GM21423 (cell line): ENCODE data around the gene CRYGN.

Source experiments
- ATAC-seq: cut with Tn5 transposase; IDR thresholded peaks from one replicate; pipeline ENCODE4 v1.9.1; 2021; ENCODE audit warnings: mild to moderate bottlenecking, moderate library complexity; ENCODE audit not compliant: unreplicated experiment

Gene CRYGN

DNA sequence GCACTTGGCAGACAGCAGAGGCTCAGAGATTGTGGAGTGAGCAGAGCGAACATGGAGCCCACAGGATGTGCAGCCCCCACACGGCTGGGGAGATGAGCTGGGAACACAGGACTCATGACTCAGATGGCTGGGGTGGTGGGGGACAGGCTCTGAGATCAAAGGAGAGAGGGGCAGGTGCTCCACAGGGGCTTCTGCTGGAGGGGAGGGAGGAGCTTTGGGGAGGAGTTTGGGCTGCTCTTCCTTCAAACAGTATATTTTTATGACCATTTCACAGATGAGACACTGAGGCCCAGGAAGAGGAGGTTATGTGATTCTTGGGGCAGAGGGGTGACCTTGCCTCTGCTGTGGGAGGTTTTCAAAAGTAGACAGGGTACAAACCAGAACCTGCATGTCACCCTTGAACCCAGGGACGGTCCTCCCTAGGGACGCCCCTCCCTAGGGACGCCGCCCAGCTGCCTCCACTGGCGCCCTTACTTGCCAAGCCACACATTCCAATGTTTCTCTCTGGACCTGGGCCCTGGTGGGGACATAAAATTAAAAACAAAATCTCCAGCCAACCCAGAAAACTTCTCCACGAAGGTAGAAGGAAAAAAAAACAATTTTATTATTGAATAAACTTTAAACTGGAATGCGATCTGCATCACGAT is 981 bp upstream of the CRYGN start:
- no peak for ATAC-seq

DNA sequence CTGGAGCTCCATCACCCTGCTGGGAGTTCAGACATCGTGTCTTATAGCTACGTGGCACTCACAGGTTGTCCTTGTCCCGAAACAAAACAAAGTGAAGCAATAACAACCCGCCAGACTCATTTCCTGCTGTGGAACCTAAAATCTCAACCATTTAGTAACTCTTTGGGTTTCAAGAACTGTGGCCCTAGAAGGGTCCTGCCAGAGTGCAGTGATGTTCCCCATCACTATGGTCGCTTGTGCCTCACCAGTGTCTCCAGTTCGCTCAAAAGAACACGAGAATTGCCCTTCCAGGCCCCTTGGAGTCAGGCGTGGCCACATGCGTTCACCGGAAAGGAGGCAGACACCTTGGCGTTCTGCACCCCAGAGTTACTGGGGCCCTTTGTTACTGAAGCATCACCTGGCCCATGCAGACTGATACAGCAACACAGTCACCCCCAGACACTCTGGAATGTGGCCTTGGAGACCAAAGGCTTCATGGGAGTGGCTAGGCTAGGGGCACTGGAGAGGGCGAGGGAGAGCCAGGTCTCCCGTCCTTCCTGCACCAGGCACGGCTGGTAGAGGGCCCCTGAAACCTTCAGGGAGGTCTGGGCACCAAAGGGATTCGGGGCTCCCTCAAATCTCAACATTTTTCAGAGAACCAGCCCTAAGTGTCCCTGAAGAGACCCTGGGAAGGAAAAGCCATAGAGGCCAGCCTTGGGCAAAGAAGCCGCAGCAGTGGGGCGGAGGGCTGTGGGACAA is 908 bp downstream of the CRYGN start:
- no peak for ATAC-seq

DNA sequence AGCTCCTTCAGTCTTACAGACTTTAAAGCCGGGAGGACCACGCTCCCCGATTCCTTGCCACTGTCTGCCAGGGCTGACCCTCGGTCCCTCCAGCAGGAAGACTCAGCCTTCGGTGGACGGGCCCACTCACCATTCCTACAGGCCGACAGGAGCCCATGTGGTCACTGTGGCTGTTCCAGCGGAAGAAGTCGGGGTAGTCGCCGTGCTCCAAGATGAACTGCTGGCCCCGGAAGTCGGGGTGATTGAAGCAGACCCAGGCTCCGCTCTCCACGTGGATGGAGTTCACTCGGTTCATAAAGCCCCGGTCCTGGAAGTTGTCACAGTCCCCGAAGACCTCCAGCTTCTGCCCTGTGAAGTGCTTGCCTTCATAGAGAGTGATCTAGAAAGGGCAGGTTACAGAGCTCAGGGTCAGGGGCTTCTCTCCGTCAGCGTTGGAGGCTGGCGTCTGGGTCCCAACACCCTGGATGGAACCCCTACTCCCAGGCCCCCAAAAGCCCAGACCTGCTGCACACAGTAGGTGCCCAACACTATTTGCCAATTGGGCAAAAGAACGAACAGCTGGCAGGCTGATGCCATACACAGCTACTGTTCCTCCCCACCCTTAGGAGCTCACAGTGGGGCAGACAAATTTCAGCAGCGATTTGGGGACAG is 1.9 kb downstream of the CRYGN start:
- ATAC-seq = no peak

DNA sequence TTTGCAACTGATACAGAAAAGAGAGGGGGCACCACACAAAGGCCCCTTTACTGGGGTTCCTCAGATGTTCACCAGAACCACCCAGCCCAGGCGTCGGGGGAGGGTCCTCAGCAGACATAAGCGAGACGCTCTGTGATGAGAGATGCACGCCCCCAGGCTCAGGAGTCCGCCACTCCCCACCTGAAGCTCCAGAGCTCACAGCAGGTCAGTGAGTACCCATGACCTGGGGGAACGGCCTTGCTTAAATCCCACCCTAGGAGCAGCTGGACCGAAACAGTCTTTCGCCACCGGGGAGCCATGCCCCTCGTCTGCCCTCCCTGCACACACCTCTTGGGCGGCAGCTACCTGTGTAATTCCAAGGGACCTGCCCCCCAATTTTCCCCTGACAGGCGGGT is 2.8 kb downstream of the CRYGN start:
- ATAC-seq = no peak

DNA sequence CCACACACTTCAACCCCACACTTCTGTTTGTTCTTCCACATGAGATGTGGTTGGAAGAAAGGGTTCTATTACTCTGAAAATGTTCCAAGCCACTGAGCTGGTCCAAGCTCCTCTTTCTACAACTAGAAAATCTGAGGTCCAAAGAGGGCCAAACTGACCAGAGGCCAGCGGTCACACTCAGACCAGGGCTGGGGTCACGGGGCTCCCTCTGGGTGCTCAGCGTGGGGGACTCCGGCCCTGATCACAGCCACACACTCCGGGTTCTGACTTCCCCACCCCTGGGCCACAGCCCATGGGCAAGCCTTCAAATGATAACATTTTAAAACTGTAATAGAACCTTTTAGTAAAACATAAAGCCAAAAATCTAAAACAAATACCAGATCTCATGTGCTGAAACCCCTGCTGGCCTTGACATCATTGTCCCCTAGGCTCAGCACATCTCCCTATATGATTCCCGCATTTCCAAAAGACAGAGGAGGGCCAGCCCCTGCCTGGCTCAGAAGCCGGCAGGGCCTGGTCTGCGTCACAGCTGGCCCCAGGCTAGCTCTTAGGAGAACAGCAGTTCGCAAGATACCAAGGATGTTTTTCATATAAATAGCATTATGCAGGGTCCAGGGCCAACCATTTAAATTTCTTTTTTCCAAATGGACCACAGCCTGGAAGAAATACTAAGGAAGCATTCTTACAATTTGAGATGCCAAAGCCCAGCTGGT is 3.3 kb downstream of the CRYGN start:
- ATAC-seq = no peak

GRCh38 chr7:151435971-151436370 is 4.0 kb downstream of the CRYGN start:
- ATAC-seq = no peak

DNA sequence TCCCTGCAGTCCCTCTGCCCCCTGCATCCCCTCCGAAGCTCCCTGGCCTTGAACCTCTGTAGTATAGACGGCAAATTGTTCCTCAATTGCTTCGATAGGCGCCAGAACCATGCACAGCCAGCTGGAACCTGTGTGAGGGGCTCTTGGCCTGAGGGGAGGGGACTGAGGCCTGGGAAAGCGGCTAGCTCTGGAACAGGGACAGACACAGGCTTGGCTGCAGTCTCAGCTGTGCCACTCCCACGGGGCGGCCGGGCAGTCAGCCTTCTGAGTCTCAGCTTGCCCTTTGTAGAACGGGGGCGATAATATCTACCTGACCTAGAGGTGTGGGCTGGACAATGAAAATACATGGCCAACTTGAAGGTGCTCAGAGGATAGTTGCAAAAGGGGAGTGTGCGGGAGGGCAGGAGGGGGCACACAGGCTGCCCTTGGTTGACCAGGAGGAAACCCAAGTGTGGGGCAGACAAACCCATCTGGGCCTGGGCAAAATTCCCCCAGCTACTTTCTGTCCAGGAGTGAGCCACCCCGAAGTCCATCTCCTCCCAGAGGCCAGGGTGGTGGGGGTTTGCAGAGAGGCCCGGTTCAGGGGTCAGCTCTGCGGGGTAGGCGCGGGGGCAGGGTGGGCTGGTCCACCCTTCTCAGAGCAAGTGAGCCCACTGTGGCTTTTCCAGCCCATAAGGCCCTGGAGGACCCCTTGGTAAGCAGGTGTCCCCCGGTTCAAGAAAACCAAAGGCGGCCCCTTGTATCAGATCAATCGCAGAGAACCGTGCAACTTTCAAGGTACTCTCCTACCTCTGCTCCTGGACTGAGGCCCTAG is 4.6 kb downstream of the CRYGN start:
- no peak for ATAC-seq

DNA sequence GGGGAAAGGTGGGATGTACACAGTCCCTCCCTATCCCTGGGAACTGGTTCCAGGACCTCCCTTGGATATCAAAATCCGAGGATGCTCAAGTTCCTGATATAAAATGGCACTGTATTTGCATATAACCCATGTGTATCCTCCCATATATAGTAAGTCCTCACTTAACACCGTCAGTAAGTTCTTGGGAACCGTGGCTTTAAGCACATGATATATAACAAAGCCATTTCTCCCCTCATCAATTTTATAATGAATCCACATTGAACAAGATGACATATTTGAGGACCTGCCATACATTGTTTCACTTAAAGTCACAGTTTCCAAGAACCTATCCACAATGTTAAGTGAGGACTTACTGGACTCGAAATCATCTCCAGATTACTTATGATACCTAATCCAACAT is 5.4 kb downstream of the CRYGN start:
- no peak for ATAC-seq

DNA sequence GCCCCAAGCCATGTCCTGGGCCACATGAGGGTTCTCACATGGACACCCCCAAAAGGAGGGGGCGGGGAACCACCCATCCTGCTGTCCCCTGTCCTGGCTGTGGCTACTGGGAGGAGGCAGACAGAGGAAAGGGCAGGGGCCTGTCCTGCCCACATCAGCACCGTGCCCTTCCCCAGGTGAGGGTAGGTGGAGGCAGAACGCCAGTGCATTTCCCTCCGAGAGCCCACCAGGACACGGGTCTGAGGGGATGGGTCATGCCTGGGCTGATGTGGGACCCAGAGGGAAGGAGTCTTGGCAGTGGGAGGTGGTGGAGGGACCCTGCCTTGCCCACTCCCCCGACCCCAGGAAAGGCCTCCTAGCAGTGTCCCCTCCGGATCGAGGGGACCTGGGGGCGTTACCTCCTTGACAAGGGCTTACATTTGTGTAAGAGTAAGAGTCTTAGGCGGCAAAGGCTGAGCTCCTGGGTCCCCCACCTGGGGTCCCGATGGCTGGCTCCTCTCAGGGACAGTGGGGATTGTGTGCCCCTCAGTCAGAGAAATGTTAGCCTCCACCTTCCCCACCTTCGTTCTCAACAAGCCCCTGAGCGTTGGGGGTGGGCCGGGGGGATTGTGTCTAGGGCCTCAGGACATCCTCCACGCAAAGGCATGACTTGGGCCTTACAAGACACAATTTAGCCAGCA is 6.1 kb downstream of the CRYGN start:
- no peak for ATAC-seq

DNA sequence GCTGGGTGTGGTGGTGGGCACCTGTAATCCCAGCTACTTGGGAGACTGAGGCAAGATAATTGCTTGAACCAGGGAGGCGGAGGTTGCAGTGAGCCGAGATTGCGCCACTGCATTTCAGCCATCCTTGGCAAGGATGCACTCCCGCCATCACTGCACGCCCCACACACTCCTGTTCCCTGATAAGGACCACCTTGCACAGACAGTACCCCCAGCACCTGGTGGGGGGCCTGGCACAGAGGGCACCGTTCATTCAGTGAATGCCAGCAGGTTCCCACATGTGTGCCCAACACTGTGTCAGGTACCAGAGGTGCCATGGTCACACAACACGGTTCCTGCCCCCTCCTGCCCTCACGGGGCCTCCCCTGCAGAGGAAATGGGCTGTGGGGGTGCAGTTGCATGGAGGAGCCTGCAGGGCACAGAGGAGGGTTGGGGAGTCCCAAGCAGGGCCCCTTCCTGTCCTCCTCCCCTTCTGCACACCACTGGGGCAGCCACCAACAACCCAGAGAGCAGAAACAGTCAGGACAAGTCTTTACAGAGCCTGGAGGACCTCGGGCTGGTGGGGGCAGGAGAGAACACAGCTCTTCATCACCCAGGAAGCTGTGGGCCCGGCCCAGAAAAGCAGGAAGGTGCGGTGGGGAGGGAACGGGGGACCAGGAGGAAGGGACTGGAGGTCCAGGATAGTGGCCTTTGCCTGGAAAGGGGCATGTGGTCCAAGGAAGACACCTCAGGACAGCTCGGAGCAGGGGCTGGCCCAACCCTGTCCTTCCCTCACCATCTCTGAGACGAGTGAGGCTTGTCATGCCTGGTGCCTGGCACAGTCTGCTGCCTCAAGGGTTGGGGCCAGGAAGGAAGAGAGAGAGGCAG is 7.1 kb downstream of the CRYGN start:
- ATAC-seq = peak; percentile 60

- ATAC-seq = no peak
These were observed 8.1 kb downstream of the CRYGN start for GRCh38 chr7:151431768-151432311.

DNA sequence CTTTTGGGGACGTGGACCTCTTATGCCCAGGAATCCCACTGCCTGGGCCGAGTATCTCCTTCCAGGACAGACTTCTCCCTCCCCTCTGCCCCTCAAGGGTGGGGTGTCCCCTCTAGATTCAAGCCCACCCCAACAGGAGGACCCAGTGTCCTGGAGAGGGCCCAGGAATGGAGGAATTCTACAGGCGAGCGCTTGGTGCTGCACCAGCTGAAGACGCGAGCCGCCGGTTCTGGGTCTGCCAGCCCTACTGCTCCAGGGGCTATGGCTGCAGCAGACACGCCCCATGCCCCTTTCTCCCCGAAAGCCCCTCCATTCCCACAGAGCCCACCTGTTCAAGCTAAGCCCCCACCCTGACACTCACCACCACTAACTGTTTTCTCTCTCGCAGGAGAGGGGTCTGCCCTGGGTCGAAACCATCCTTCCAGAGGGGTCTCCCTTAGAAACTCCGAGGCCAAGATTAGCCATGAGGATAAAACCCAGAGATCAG is 8.6 kb downstream of the CRYGN start:
- ATAC-seq = no peak

- ATAC-seq = no peak
These were observed 9.3 kb downstream of the CRYGN start for GRCh38 chr7:151430391-151431205.

DNA sequence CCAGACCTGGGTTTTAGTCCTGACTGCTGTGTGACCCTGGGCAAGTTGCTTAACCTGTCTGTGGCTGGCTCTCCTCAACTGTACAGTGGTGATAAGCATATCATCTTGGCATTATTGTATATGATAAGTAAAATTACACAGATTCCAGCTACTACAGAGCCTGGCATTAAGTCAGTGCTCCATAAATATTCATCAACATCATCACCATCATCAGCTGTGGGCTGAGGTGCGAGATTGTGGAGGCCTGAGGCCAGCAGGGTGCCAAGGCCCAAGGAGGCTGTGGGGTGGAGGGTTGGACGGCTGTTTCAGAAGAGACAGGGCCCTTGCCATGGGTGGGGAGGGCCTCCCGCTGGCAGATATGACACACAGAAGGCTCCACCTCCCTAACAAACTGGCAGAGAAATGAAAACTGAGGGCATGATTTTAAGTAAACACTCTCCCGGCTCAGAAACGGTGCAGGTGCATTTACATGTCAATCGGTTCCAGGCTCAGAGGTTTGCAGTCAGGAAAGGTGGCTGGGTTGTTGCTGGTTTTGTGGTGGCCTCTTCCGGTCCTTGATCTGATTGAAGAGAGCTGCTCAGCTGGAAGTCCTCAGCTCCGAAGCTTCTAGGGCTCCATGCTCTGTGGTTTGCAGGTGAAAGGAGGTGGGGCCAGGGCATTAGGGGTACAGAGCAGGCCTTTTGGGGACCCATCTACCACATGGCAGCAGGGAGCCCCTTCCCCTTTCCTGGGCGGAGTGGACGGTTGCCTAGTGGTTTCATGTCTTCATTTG is 10.2 kb downstream of the CRYGN start:
- ATAC-seq = no peak

- ATAC-seq = no peak
These were observed 10.7 kb downstream of the CRYGN start for GRCh38 chr7:151429237-151429559.

DNA sequence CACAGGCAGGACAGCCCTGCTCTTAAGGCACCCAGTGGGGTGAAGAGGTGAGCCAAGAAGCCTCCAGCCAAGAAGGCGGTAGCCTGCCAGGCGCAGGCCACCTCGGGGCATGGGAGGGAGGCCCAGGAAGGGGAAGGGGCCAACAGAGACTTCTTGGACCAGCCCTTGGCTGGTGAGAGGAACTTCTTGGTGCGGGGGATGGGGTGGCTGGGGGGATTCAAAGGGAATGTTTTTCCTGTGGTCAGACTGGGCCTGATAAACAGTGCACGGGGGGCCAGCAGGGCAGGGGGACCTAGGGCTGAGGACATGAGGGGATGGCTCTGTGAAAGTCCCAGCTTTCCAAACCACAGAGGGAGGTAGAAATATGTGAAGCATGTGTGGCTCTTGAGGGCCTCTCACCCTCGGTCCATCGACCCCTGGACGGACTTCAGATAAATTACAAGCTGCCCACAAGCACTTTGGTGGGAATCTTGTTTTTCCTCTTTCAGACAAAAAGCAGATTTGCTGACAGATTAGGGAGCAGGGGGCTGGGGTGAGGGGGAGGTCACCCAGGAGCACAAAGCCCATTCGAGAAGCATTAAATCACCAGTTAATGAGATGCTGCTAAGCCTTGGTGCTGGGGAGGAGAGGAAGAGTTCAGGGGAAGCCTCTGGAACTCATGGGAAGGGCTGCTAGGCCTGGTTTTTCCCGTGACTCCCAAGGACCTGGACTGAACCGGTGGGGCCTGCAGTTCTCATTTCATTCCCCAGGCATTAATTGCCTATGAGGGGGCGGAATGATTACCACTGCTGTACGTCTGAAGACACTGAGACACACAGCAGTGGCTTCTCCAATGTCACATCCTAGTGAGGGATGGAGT is 11.3 kb downstream of the CRYGN start:
- ATAC-seq = no peak
